ENCODE data around the gene COL1A1.

DNA sequence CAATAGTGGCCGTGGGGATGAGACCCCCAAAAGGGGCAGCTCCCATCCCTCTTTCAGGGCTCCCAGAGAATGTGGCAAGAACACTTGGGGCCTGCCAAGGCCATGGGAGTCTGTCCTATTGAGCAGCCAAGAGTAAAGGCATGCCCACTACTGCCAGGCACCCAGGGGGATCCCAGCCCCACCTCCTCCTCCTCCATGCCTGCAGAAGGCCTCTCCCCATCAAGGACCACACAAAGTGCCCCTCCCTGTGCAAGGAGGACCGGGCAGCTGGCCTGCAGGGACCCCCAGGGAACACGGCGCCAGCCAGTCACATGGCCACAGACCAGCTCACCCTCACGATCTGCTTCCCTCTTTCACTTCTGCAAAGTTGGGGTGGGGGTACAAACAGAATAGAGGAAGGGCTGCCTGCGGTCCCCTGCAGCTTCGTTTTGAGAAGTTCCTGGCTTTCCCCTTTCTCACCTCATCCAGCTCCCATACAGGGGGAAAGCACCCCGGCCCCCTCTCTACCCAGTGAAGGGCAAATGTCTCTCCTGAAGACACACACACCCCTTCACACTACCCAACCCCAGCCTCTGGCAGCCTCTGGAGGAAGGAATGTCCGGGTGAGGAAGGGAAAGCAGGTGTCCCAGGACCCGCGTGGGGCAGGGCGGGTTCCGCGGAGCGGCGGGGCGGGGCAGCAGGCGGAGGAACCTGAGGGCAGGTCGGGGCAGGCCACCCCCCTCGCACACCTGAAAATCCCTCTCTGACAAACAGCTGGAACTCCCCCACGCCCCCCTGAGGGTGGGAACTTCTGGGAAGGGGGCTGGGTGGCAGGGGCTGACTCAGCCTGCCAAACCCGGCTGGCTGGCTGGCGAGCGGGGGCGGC is 53.0 kb downstream of the COL1A1 start:
- TF ChIP-seq, protein P1, sequence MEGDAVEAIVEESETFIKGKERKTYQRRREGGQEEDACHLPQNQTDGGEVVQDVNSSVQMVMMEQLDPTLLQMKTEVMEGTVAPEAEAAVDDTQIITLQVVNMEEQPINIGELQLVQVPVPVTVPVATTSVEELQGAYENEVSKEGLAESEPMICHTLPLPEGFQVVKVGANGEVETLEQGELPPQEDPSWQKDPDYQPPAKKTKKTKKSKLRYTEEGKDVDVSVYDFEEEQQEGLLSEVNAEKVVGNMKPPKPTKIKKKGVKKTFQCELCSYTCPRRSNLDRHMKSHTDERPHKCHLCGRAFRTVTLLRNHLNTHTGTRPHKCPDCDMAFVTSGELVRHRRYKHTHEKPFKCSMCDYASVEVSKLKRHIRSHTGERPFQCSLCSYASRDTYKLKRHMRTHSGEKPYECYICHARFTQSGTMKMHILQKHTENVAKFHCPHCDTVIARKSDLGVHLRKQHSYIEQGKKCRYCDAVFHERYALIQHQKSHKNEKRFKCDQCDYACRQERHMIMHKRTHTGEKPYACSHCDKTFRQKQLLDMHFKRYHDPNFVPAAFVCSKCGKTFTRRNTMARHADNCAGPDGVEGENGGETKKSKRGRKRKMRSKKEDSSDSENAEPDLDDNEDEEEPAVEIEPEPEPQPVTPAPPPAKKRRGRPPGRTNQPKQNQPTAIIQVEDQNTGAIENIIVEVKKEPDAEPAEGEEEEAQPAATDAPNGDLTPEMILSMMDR (IDR thresholded peaks at IDR 0.05): peak; percentile 28
- TF ChIP-seq EZH2 (IDR thresholded peaks at IDR 0.05): no peak
- no peak for TF ChIP-seq EZH2phosphoT487 (IDR thresholded peaks at IDR 0.05)

Data from neural progenitor cell (in vitro differentiated cells).